Measurements from ENCODE around the gene RALGAPA2.
A peak's percentile ranks its signal among the peaks of the same experiment; 100 is the strongest.

Gene RALGAPA2

GRCh38 chr20:20627471-20627870 lies 85.0 kb downstream of the RALGAPA2 start:
- DNase-seq = no peak

- no peak for DNase-seq
Measured at GRCh38 chr20:20624914-20625313, 87.5 kb downstream of the RALGAPA2 start.

- DNase-seq = no peak
Measured at GRCh38 chr20:20621195-20621594, 91.2 kb downstream of the RALGAPA2 start.

- DNase-seq = no peak
Measured at GRCh38 chr20:20614391-20614790, 98.1 kb downstream of the RALGAPA2 start.

- DNase-seq = no peak
Measured at GRCh38 chr20:20612251-20612650, 100.2 kb downstream of the RALGAPA2 start.

GRCh38 chr20:20611167-20611566 lies 101.3 kb downstream of the RALGAPA2 start:
- DNase-seq = no peak

GRCh38 chr20:20609522-20609921 lies 102.9 kb downstream of the RALGAPA2 start:
- no peak for DNase-seq

GRCh38 chr20:20608641-20609040 lies 103.8 kb downstream of the RALGAPA2 start:
- DNase-seq = no peak

- DNase-seq = peak; percentile 4
Measured at GRCh38 chr20:20608041-20608440, 104.4 kb downstream of the RALGAPA2 start.

GRCh38 chr20:20606881-20607280 lies 105.6 kb downstream of the RALGAPA2 start:
- no peak for DNase-seq

GRCh38 chr20:20606050-20606449 lies 106.4 kb downstream of the RALGAPA2 start:
- DNase-seq = no peak

GRCh38 chr20:20604907-20605306 lies 107.5 kb downstream of the RALGAPA2 start:
- DNase-seq = no peak

GRCh38 chr20:20604357-20604756 lies 108.1 kb downstream of the RALGAPA2 start:
- DNase-seq = no peak

- DNase-seq = no peak
Measured at GRCh38 chr20:20603339-20603990, 109.0 kb downstream of the RALGAPA2 start.

- DNase-seq = no peak
Measured at GRCh38 chr20:20597966-20598365, 114.5 kb downstream of the RALGAPA2 start.

- peak; percentile 8 for DNase-seq
Measured at GRCh38 chr20:20594171-20594530, 118.3 kb downstream of the RALGAPA2 start.

GRCh38 chr20:20593447-20594170 lies 118.8 kb downstream of the RALGAPA2 start:
- no peak for DNase-seq

GRCh38 chr20:20585146-20585545 lies 127.3 kb downstream of the RALGAPA2 start:
- DNase-seq = no peak

GRCh38 chr20:20582734-20583133 lies 129.7 kb downstream of the RALGAPA2 start:
- DNase-seq = no peak

- no peak for DNase-seq
Measured at GRCh38 chr20:20580139-20580538, 132.3 kb downstream of the RALGAPA2 start.

- DNase-seq = no peak
Measured at GRCh38 chr20:20578838-20579237, 133.6 kb downstream of the RALGAPA2 start.

GRCh38 chr20:20573797-20574196 lies 138.6 kb downstream of the RALGAPA2 start:
- no peak for DNase-seq

GRCh38 chr20:20571068-20571780 lies 141.2 kb downstream of the RALGAPA2 start:
- DNase-seq = no peak

- no peak for DNase-seq
Measured at GRCh38 chr20:20568604-20569205, 143.7 kb downstream of the RALGAPA2 start.

Measured in KG1 (cell line).